GM12875 (cell line): ENCODE data around the gene PCDHAC2.

ENCODE experiments used
- H3K4me3 ChIP-seq: one replicate; pipeline ENCODE4 v1.5.1; 2011; ENCODE audit warnings: low read depth, low read length, control low read depth
- TF ChIP-seq, protein P1 (sequence below): IDR thresholded peaks from 2 replicates; pipeline ENCODE4 v1.5.1; 2011; ENCODE audit warnings: low read depth, mild to moderate bottlenecking, control low read depth, inconsistent platforms, low read length, moderate library complexity, borderline replicate concordance; ENCODE audit not compliant: insufficient read depth

PCDHAC2 gene, protein sequence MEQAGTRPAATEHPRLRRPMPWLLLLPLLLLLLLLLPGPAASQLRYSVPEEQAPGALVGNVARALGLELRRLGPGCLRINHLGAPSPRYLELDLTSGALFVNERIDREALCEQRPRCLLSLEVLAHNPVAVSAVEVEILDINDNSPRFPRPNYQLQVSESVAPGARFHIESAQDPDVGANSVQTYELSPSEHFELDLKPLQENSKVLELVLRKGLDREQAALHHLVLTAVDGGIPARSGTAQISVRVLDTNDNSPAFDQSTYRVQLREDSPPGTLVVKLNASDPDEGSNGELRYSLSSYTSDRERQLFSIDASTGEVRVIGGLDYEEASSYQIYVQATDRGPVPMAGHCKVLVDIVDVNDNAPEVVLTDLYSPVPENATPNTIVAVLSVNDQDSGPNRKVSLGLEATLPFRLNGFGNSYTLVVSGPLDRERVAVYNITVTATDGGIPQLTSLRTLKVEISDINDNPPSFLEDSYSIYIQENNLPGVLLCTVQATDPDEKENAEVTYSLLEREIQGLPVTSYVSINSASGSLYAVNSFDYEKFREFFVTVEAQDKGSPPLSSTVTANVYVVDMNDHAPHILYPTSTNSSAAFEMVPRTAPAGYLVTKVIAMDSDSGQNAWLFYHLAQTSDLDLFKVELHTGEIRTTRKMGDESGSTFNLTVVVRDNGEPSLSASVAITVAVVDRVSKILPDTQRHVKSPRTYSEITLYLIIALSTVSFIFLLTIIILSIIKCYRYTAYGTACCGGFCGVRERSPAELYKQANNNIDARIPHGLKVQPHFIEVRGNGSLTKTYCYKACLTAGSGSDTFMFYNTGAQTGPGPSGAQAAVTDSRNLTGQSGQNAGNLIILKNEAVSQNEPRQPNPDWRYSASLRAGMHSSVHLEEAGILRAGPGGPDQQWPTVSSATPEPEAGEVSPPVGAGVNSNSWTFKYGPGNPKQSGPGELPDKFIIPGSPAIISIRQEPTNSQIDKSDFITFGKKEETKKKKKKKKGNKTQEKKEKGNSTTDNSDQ

DNA sequence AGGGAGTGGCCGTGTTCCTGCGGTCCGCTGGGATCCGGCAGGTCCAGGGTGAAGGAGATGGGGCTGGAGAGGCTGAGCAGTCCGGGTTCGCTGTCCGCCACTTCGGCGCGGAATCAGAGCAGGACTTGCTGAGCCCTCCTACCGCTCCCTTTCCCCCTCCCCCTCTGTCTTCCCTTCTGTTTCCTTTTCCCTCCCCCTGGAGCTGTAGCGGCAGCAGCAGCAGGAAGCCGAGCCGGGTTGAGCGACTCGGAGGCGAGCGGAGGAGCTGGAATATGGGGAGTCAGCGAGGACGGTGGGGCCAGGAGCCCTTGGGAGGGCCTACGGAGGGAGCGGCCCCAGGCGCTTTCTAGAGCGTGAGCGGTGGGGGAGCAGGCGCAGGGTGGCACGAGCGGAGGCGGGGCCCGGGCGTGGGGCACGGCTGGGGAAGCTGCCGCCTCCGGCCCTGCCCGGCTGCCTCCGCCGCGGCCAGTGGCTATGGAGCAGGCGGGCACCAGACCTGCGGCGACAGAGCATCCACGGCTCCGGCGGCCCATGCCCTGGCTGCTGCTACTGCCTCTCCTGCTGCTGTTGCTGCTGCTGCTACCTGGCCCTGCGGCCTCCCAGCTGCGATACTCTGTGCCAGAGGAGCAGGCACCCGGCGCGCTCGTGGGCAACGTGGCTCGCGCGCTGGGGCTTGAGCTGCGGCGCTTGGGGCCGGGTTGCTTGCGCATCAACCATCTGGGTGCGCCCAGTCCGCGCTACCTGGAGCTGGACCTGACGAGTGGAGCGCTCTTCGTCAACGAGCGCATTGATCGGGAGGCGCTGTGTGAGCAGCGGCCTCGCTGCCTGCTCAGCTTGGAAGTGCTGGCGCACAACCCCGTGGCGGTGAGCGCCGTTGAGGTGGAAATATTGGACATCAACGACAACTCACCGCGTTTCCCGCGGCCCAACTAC lies at the start of gene PCDHAC2:
TSS of gene PCDHAC2 (plus strand) at position 184 of the 933 bp plus-strand sequence. CDS start at position 475, 291 bp downstream.
- TF ChIP-seq, protein P1, sequence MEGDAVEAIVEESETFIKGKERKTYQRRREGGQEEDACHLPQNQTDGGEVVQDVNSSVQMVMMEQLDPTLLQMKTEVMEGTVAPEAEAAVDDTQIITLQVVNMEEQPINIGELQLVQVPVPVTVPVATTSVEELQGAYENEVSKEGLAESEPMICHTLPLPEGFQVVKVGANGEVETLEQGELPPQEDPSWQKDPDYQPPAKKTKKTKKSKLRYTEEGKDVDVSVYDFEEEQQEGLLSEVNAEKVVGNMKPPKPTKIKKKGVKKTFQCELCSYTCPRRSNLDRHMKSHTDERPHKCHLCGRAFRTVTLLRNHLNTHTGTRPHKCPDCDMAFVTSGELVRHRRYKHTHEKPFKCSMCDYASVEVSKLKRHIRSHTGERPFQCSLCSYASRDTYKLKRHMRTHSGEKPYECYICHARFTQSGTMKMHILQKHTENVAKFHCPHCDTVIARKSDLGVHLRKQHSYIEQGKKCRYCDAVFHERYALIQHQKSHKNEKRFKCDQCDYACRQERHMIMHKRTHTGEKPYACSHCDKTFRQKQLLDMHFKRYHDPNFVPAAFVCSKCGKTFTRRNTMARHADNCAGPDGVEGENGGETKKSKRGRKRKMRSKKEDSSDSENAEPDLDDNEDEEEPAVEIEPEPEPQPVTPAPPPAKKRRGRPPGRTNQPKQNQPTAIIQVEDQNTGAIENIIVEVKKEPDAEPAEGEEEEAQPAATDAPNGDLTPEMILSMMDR: no peak
- no peak within 1 kb of the TSS for H3K4me3 ChIP-seq

DNA sequence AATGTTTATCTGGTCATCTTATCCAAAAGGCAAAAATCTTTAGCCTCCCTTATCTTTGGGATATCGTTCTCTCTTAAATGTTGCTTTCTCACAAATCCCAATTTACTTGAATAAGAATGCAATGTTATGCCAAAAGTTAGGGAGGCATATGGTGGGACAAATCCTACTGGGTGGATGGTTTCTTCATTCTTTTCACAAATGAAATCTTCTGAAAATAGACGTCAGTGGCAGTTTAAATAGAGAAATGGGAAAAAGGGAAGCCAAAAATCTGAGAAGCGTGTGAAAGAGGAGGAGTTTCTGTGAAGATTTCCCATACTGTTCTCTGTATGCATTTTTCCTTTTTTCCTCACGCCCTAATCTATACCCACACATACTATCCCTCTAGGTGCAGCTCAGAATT lies 42.7 kb upstream of the PCDHAC2 start:
- no peak overlapping the region for H3K4me3 ChIP-seq
- TF ChIP-seq, protein P1: no peak

DNA sequence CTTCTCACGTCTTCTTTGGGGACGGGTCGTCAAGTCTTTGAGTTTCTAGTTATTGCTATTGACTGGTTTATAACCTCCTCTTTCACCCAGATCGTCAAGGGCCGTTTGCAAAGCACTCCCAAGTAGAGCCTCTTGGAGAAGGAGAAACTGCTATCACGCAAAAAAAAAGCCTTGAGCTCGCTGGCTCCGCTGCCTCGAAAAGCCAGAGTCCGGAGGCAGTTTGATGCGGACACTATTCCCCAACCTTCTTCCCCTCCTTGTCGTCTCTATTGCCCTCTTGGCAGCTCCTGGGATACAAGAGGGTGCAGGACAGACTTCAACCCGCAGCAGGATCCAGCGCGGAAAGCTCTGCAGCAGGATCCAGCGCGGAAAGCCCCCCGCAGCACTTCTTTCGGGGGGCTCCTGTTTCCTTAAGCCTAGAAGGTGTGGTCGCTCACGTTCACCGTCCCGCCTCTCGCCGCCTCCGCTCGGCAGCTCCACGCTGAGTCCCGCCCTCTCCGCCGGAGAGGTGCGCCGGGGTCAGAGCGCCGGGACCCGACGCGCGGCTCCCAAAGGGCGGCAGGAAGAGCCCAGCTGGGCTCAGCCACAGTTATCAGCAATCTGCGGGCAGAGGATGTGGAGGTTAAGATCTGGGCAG lies 40.4 kb upstream of the PCDHAC2 start, which contains the start of gene PCDHAC1:
TSS of gene PCDHAC1 (plus strand) at position 494 of the 637 bp plus-strand sequence. CDS start 594 bp downstream, outside the sequence.
- H3K4me3 ChIP-seq: no peak within 1 kb of the TSS
- TF ChIP-seq, protein P1: no peak

DNA sequence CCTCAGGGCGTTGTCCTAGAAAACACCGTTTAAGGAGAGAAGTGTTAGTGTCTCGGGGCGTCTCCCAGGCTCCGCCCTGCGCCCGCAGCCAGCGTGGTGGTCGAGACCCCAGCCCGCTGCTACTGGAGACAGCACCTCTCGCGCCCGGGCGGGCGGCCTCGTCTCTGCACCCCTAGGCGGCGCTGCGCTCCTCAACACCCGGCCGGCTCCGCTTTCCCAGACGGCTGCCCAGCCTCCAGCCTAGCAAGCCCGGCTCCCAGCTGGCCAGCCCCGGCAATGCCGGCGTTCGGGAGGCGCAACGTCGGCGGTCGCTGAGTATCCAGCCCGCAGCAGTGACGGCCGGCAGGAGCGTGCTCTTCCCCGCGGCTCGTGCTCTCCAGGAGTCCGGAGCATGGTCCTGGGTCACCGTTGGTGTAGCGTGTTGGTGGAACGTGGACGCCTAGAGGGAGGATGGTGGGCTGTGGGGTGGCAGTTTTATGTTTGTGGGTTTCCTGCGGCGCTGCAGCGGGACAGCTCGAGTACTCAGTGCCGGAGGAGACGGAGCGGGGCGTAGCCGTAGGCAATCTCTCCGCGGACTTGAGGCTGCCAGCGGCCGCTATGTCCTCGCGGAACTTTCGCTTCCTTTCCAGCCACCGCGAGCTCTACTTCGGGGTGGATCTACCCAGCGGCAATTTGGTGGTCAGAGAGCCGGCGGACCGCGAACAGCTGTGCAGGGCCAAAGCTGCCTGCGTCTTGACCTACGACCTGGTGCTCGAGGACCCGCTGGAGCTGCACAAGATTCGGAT lies 39.6 kb upstream of the PCDHAC2 start:
- H3K4me3 ChIP-seq: no peak overlapping the region
- TF ChIP-seq, protein P1: peak; percentile 11; the same call in 1 of the 2 replicates

DNA sequence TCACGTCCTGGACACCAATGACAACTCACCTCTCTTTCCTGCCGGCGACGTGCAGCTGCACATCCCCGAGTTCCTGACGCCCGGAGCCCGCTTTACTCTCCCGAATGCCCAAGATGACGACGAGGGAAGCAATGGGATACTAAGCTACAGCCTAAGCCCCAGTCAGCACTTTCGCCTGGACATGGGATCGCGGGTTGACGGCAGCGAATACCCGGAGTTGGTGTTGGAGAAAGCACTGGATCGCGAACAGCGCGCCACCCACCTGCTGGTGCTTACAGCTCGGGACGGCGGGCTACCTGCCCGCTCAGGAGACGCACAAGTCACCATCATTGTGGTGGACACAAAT lies 39.1 kb upstream of the PCDHAC2 start:
- no peak overlapping the region for H3K4me3 ChIP-seq
- TF ChIP-seq, protein P1: no peak
